GM19372 (cell line): ENCODE results near the gene LHX4.

Source experiments
- ATAC-seq: cut with Tn5 transposase; IDR thresholded peaks from one replicate; pipeline ENCODE4 v1.9.1; 2021; ENCODE audit warnings: mild to moderate bottlenecking, low read depth, moderate library complexity; ENCODE audit not compliant: unreplicated experiment

Gene LHX4

DNA sequence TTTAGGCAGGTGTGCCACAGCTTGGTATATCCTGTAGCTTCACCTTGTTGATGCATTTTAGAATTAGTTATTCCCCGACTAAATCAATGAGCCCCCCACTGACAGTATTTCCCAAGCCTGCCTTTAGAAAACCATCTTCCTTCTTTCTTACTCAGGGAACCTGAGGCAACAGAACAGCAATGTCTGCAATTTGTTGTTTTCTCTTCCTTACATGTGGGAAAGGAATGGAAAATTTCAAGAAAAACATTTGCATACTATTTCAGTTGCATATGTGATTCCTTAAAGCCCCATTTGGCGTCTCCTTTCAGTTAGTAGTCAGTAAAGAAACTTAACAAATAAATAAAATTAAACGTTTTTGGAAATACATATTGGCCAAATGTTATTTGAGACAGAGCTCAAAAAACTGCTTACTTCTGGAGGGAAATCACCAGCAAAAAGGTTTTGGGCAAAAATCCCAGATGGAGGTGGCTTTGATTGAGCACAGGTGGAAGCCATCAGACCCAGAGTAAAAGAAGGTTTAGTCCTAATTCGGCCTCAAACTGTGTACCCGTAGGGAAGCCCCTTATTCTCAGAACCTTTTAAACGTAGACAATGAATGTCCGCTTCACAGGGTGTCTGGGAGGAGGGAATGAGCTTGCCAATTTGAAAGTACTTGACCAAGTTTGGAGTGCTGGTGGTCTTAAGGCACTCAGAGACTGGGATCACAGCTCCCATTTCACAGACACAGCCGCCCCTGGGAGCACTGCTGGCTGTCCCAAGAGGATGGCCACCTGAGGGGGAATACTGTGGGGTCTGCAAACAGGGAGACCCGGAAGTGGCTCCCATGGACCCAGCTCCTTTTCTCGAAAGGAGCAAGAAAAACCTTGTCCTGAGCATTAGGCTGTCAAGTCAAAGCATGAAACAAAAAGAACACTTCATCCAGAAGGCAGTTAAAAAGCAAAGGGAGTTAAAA, 9.4 kb downstream of the LHX4 start:
- ATAC-seq, result no peak

DNA sequence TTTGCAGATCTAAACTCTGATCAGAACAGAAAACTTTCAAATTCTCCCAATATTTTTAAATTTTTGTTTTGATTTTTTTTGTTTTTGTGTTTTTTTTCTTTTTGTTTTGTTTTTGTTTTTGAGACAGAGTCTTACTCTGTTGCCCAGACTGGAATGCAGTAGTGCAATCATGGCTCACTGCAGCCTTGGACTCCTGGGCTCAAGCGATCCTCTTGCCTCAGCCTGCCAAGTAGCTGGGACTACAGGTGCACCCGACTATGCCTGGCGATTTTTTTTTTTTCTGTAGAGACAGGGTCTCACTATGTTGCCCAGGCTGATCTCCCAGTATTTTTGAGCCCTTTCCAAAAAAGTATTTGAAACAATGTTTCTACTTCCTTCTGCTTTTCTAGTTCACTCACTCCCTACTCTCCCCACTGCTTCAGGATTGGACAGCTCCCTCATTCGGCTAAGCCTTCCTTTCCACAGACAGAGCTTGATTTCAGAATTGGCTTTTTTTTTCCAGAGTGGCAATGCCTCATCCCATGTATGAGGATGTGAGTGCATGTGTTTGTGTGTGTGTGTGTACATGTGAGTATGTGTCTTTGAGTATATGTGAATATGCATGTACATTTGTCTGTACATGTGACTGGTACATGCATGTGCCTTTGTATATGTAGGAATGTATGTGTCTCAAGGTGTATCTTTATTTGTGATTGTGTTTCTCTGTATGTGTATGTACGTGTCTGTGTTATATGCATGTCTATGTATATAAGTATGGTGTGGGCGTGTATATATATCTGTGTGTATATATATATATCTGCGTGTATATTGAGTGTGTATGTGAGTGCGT, 11.9 kb downstream of the LHX4 start:
- ATAC-seq, result no peak

DNA sequence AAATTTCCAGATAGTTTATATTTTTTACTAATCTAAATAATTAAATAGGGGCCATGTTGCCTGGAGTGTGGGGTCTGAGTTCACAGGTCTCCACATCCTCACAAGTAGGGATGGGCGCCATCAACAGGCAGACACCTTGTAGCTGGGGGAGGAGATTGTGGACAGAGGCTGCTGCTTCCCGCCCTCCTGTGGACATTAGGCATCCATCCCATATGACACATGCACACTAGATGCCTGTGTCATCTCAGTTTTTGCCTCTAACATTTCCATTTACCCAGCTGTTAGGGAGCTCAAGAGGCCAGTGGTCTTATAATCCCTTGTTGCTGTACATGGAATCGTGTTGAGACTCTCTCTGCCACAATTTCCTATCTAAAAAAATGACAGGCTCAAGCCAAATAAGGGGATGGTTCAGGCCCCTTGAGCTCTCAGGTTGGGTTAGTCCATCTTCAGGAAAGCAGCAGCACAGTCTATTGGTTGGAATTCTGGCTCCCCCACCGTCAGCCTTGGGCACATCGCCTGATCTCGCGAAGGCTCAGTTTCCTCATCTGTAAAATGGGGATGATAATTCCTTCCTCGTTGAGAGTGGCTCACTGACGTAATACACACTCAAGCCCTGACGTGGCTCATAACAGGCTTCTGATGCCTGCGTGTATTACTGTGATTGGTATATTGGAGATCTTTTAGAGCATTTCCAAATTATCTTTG, 13.6 kb downstream of the LHX4 start:
- no peak for ATAC-seq

DNA sequence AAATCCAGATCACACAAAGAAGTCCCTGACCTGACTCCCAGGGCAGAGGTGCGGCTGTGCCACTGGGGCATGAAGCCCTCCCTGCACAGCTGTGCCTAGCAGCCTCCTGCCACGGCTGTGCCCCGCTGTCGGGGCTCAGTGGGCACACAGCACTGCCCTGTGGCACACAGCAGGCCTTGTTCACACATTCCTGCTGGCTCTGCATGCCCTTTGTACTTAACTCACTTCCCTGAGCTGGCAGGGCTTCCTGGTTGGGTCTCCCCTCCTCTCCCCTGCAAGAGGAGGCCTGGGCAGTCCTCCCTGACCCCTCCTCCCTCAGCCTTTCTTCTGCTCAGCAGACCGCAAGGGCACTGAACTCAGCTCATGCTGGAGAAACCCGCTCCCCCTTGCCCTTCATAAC, 14.8 kb downstream of the LHX4 start:
- ATAC-seq, result no peak

DNA sequence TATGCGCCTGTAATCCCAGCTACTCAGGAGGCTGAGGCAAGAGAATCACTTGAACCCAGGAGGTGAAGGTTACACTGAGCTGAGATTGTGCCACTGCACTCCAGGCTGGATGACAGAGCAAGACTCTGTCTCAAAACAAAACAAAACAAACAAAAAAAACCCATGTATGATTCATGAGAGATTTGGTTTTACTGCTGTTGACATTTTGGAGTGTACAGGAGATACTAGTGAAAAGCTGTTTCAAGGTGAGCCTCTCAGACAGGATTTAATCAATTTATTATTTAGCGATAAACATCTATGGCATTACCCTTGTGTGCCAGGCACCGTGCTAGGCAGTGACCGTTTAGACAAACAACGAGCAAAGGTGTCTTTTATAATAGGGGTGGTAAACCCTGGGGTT, 16.5 kb downstream of the LHX4 start:
- ATAC-seq, result no peak

DNA sequence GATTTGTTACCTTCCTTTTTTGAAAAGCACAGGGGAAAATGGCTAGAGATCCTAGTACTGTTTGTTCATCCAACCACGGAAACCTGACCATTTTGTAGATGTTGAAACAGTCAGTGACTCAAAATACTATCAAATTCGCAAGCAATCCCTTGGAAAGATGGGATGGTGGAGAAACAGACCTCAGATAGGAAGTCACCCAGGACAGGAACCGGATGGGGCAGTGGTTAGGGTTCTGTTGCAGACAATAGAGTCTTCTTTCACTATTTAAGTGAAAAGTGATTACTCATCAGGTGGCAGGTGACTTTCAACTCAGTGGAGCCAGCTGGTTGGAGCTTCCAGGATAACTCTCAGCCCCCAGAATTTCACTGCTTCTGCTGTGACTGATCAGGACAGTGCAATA, 17.0 kb downstream of the LHX4 start:
- ATAC-seq, result no peak

DNA sequence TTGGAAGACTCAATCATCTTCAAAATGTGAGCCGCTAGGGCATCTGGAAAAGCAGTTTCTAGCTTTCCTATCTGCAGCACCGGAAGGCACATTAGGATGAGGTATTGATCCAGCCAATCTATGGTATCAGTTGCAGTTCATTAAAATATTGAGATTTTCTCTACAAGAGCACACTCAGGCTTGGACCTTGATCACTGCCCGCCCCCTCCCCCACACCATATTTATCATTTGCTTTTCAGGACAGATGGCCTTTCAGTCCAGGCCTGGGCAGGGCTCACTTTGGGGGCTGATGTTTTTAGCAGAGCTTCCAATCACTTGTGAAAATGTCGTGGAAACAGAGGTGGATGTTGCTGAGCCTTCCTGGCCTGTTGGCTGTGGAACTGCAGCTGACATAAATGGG, 17.5 kb downstream of the LHX4 start:
- no peak for ATAC-seq

DNA sequence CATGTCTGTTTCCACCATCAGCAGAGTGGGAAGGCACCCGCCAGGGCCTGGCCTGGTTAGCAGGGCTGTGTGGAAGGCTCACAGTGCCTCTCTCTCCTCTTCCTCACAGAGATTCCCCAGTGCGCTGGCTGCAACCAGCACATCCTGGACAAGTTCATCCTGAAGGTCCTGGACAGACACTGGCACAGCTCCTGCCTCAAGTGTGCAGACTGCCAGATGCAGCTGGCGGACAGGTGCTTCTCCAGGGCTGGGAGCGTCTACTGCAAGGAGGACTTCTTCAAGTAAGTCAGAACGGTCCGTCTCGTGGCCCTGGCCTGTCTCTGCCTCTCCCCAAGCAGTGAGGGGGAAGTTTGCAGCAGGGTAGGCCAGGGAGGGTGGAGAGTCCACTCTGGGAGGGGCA, 18.1 kb downstream of the LHX4 start:
- no peak for ATAC-seq

DNA sequence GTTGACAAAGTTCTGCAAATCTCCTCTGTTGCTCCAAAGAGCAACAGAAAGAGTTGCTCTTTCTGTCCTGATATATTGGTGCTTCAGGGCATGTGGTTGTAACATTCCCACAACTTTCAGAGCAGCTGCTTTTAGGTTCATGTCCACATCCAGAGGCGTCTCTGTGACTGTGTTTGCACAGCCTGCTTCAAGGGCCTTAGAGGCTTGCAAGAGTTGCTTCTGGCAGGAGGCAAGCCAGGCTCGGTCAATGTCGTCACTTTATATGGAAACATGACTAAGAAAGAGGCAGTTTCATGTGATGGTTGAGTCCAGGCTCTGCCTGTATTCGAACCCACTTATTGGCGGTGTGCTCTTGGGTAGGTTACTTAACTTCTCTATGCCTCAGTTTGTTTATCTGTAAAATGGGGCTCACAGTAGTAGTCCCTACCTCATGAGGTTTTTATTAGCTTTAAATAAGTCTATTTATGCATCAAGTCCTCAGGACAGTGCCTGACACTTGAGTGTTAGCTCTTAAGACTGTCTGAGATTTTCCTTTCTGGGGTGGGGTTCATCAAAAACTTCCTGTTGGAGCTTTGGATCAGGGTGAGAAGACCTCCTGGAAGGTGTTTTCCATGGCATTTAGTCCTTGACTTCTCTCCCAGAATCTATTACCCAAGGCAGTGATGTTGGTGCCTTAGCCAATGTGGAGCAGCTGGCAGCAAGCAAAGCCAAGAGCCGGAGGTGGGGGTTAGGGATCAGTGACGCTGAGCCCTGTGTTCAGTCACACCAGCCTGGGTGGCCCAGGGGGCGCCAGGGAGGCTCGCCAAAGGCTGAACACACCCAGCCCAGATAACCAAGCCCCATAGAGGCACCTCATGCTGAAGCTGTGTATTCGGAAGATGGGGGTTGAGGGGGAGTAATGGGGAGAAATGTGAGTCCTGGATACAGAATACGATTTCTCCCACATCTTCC, 18.9 kb downstream of the LHX4 start:
- ATAC-seq, result no peak

DNA sequence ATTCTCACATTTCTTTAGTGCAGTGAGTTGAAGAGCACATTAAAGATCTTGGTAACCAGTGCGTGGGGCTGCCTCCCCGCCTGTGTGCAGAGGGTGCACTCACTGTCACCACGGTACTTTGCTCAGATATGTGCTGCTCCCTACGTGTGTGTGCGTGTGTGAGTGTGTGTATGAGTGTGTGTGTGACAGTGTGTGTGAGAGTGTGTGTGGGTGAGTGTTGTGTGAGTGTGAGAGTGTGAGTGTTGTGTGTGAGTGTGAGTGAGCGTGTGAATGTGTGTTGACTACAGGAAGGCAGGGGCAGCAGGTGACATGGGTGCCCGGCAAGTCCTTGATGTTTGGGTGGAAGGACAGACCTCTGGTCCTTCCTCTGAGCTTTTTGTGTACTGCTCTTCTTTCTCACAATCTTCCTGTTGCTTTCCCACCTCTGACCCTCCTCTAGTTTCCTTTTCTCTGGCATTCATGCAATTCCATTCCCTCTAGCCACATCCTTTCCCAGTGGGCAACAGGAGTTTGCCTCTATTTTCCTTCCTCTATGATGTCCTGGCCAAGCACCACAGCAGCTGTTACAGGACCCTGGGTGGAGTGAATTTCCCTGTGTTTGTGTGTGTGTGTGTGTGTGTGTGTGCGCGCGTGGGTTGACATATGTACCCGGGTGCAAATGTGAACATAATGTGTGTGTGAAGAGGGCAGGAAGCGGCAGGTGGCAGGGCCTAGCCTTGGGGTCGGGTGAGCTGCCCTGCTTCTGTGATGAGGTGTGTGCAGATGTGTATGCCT, 19.8 kb downstream of the LHX4 start:
- ATAC-seq, result no peak

DNA sequence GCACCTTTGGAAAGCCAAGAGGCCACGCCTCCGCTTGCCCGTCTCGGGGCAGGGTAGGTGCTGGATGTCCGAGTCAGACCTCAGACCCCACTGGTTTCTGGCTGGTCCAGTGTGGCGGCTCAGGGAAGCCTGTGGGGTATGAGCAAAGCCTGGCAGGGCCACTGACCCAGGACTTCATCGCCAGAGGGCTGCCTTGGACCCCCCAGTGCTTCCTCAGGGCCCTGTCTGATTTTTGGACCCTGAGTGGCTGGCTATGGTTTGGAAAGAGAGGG, 20.4 kb downstream of the LHX4 start:
- no peak for ATAC-seq

DNA sequence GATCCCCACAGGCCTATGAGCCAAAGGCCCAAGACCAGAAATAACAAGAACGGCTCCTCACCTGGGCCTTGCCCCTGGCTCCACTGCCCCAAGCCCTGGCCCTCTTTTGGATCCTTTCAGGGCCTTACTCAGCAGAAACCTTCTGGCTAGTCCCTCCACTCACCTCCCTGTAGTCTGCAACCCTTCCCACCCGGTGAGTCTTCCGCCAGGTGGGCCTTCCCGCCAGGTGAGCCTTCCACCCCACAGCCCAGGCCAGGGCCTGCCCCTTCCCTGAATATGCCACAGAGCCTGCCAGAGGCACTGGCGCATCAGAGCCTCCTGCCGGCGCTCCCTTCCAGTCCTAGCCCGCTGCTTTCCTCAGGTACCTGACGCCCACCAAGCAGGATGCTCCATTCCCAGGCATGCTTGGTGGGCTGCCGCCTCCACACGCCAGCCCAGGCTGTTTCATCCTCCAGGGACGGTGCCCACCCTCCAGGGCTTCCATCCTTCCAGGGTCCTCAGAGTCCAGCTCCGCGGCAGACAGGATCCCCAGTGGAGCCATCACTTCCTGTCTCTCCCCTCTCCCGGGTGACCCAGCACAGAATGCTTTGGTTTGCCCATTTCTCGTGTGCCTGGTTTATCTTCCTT, 20.9 kb downstream of the LHX4 start:
- ATAC-seq, result no peak

DNA sequence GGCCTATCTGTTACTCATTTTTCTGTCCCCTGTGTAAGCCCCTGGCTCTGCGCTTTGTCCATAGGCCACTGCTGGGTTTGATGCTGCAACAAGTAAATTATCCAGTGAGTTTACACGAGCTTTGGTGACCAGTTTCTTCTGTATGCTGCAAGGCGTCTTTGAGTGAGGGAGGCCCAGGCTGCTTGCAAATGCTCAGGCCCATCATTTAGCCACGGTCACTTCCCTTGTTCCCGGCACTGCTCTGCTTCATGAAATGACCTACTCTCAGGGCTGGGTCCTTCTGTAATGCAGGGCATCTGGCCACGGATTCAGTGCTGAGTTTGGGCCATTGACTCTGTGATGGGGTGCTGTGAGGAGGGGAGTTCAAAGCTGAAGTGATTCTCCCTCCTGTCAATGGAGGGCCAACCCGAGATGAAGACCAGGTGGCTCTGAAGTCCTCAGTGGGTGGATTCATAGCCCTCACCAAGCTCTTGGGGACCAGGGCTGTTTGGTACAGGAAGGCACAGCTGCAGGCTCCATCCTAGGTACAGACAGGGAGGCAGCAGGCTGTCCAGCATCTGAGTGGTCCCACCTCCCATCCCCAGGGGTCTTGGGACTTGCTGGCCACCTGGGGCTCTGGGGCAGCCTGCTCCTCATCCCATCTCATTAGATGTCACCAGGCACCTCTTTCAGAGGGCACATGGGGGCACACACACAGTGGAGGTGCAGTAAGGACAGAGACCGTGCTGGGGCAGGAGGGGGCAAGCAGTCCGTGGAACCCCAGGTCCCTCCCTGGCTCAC, 21.7 kb downstream of the LHX4 start:
- no peak for ATAC-seq

DNA sequence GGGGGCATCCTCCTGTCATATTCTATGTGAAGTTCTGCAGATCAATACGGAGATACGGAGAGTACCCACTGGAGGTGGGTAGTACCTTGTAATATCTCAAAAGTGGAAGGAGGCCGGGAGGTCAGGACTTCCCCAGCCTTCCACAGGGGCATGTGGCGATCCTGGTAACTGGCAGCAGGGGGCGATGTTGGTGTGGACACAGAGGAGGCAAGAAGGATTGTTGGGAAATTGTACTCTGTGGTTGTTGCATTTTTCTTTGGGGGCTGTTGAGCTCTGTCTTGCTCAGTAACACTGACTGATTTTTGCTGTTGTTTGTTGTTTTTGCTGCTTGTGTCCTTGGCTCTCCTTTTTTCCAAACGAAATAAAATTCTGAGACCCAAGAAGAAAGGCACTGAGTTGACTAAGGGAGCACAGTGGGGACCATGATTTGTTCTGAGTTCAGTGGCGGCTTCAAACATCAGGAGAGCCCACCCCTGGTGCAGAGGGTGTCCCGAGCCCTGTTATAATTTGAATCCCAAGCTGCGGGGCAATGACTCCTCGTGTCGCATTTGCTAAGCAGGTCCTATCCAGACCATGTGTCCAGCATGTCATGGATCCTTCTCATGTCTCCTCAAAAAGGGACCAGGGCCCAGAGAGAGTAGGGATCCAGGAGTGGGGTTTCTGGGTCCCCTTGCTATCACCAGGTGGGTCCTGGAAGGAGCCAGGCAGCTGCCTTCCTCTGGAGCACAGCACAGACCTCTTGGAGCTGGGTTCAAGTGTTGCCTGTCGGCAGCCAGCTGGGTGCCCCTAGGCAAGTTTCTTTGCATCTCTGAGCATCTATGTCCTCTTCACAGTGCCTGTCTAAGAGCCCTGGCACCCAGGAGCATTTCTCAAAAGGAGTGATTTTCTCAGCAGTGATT, 22.8 kb downstream of the LHX4 start:
- ATAC-seq, result peak; percentile 67

DNA sequence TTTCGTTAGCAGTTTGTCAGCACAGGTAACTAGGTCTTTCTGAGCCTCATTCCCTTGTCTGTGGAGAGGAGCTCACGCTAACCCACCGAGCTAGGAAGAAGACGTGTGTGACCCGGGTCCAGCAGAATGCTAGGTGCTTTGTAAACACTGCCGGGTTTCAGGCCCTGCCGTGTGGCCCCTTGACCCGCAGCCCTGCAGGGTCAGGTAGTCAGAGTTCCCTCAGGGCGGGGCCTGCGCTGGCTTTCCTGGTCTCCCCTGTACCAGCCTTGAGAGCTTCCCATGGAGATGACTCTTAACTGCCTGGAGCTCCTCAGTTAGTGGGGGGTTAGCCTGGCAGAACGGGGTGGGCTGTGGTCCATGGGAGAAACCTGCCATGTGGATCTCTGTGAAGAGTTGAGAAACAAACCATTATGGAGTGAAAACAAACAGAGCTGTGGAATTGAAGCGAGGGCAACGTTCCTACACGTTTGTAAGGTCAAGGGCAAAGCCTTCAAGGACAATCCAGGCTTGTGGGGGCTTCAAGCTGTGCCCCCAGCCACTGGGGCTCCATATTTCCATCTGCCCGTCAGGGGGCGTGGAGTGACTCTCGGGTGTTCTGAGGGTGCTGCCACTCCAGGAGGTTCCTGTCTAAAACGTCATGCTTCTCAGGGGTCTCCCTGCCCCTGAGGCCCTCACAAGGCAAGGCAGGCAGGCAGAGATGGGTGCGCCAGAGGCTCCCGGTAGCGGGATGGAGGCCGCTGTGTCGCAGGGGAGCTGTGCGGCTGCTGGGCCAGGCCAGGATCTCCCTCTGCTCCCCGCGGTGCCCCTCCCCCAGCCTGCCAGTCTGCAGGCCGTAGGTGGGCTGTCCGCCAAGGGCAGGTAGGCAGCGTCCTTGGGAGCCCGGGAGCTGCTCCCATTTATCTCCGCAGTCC, 23.8 kb downstream of the LHX4 start:
- no peak for ATAC-seq

DNA sequence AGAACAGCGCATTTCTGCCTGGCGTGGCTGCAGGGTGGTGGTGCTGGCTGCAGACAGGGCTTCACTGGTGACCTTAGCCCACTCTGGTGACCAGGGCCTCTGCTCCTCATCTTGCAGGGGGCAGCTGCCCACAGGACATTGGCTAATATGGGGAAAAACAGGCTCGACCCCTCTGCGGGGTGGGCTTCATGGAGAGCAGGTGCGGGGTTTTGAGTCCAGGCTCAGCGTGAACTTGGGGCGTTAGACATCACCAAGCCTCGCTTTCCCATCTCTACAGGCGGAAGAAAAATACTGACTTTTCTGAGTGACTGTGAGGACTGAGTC, 24.4 kb downstream of the LHX4 start:
- no peak for ATAC-seq
